ENCODE data around the gene LACTB.

LACTB gene

GRCh38 chr15:63121382-63122001, at the start of gene LACTB:
TSS of gene LACTB (plus strand) at chr15:63121861. CDS start at chr15:63121872, 11 bp downstream.
- peak; percentile 85 for DNase-seq (ENCODE audit: low spot score)

- no peak for DNase-seq (ENCODE audit: low spot score)
Measured at GRCh38 chr15:63072023-63072650, 49.5 kb upstream of the LACTB start.

- no peak for DNase-seq (ENCODE audit: low spot score)
Measured at GRCh38 chr15:63072809-63073277, 48.8 kb upstream of the LACTB start.

- peak; percentile 84 for DNase-seq (ENCODE audit: low spot score)
Measured at GRCh38 chr15:63073497-63074172, 48.0 kb upstream of the LACTB start.

GRCh38 chr15:63075015-63075983, 46.4 kb upstream of the LACTB start:
- peak; percentile 34 for DNase-seq (ENCODE audit: low spot score)

GRCh38 chr15:63075984-63076713, 45.5 kb upstream of the LACTB start:
- DNase-seq (ENCODE audit: low spot score): no peak

- no peak for DNase-seq (ENCODE audit: low spot score)
Measured at GRCh38 chr15:63076714-63077046, 45.0 kb upstream of the LACTB start.

GRCh38 chr15:63077952-63078351, 43.7 kb upstream of the LACTB start:
- DNase-seq (ENCODE audit: low spot score): no peak

- DNase-seq (ENCODE audit: low spot score): no peak
Measured at GRCh38 chr15:63079947-63080626, 41.6 kb upstream of the LACTB start.

GRCh38 chr15:63080634-63081250, 40.9 kb upstream of the LACTB start:
- no peak for DNase-seq (ENCODE audit: low spot score)

GRCh38 chr15:63082366-63082765, 39.3 kb upstream of the LACTB start:
- no peak for DNase-seq (ENCODE audit: low spot score)

- no peak for DNase-seq (ENCODE audit: low spot score)
Measured at GRCh38 chr15:63083044-63083443, 38.6 kb upstream of the LACTB start.

GRCh38 chr15:63083541-63083940, 38.1 kb upstream of the LACTB start:
- no peak for DNase-seq (ENCODE audit: low spot score)

GRCh38 chr15:63084806-63085205, 36.9 kb upstream of the LACTB start:
- DNase-seq (ENCODE audit: low spot score): no peak

- DNase-seq (ENCODE audit: low spot score): no peak
Measured at GRCh38 chr15:63085289-63085688, 36.4 kb upstream of the LACTB start.

- DNase-seq (ENCODE audit: low spot score): no peak
Measured at GRCh38 chr15:63086271-63086670, 35.4 kb upstream of the LACTB start.

- no peak for DNase-seq (ENCODE audit: low spot score)
Measured at GRCh38 chr15:63086947-63087346, 34.7 kb upstream of the LACTB start.

GRCh38 chr15:63088533-63089245, 33.0 kb upstream of the LACTB start:
- DNase-seq (ENCODE audit: low spot score): no peak

- no peak for DNase-seq (ENCODE audit: low spot score)
Measured at GRCh38 chr15:63089260-63090043, 32.2 kb upstream of the LACTB start.
